NCI-H446 treated with DMSO at 0.1 percent for 48 hours (cell line): ENCODE data around the gene NANP.
A peak's percentile ranks its signal among the peaks of the same experiment; 100 is the strongest.
"Not testable (repeated sequence)": the region's sequence is repeated elsewhere in the genome, so short reads cannot be mapped to it uniquely, and the experiment has no call there.

ENCODE experiments used
- DNase-seq: peaks from one replicate; lab custom pipeline; 2025; lab: John Stamatoyannopoulos, UW

Gene NANP, protein sequence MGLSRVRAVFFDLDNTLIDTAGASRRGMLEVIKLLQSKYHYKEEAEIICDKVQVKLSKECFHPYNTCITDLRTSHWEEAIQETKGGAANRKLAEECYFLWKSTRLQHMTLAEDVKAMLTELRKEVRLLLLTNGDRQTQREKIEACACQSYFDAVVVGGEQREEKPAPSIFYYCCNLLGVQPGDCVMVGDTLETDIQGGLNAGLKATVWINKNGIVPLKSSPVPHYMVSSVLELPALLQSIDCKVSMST

DNA sequence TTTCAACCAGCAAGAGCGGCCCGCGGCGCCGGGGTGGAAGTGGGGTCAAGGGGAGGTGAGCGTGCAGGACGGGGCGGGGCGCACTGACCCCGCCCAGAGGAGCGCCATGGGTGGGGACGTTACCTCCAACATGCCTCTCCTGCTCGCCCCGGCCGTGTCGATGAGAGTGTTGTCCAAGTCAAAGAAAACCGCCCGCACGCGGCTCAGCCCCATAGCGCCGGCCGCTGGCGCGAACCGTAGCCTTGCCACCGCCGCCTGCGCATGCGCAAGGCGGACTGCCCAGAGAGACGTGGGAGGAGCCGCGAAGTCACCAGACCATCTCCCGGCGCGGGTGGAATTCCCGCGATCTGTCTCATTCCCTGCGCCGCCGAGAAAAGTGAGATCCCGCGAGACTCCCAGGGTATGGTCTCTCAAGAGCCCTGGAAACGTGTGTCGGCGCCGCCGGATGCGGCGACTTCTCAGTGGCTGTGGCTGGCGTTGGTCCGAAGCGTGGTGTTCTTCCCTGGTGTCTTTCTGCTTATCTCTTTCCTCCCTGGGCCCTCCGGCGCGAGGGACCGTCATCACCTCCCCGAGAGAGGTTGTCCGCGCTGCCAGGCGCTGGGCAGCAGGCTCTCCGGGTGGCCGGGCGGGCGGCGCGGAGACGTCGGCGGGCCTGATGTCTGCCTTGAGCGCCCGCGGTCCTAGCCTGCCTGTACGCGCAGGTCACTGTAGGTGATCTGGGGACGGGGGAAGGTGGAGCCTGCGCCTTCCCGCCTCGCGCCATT is at the start of gene NANP:
Gene NANP (minus strand): TSS at position 279 of the 764 bp plus-strand sequence. CDS start 66 bp downstream, at position 213.
- peak; percentile 97 for DNase-seq

DNA sequence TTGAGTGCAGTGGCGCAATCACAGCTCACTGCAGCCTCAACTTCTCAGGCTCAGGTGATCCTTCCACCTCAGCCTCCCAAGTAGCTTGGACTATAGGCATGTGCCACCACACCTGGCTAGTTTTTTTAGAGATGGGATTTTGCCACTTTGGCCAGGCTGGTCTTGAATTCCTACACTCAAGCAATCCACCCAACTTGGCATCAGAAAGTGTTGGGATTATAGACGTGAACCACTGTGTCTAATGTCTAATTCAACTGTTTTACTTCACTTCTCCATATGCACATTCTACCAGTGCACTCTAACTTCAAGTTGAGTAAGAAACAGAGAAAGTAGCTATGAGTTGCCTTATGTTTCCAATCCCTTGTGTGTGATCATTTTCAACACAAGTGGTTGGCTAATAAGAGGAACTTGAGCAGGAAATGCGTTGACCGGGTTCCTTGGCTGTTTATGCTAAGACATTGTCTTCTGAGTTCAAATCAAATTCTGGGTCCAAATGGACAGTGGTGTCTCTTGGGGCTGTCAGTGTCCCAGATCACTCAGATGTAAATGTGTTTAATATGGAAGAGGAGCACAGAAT is 48.9 kb upstream of the NANP start:
- DNase-seq = no peak

DNA sequence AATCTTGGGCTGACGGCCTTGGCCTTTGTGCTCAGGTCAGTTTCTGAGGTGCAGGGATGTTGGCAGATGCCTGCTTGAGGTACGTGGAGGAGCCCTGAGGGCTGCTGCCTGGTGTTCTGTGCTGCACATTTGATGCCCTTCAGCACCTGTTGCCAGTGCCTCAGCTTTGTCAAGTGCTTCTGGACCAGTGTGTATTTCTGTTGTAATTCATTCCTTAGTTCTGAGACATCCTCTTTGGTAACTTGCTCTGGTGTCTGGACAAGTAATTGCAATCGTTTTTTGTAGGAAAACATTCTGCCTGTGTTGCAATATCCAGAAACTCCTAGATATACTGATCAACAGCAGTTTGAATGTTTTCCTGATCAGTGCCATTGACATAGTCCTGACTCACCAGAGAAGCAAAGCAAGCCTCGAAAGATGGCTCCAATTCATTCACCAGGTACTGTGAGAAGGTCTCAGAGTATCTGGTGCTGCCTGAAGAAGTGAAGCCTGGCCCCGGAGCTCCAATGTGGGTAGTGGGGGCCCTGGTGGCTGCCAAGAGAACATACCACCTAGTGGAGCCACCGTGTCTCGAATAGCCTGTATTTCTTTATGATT is 46.1 kb upstream of the NANP start:
- no peak for DNase-seq

DNA sequence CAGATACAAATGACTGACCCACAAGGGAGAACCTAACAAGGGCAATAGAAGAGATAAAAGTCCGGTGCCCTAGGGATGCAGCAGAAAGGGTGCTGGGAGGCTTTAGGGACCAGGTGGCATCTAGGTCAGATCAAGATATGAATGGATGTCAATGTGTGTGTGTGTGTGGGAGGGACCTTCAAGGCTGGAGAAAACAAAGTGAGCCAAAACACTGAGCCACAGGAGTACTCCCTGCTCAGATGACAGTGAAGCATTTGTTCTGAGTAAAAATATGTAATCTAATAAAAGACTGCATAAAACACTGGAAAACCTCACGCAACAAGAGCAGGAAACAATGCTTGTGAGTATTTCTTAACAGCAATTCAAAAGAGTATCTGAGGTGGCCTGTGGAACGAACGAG is 44.6 kb upstream of the NANP start:
- DNase-seq = no peak

DNA sequence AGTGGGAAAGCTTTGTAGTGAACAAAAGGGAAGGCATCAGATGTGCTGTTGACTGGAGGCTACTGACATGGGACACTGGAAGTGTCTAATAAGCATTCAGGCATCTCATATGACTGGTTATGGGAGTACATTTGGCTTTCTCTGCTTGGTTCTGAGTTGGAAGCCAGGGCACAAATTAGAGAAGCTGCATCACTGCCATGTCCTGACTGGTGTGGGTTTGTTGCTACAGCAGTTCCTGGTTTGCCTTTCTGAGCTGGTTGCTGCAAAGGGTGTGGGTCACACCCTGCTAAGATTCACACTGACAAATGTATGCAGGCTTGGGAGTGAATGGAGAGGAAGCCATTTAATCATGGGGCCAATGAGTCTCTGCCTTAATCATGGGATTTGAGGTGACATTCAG is 36.2 kb upstream of the NANP start:
- DNase-seq = no peak

DNA sequence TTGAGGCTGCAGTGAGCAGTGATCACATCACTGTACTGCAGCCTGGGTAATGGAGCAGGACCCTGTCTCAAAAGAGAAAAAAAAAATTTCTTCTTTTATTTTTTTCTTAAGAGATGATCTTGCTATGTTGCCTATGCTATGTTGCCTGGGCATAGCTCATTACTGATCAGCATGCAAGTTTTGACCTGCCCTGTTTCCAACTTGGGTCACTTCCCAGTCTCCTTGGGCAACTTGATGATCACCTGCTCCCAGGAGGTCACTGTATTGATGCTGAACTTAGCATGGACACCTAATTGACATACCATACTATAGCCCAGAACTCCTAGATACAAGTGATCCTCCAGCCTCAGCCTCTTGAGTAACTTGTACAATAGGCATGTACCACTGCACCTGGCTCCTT is 30.7 kb upstream of the NANP start:
- DNase-seq = no peak

DNA sequence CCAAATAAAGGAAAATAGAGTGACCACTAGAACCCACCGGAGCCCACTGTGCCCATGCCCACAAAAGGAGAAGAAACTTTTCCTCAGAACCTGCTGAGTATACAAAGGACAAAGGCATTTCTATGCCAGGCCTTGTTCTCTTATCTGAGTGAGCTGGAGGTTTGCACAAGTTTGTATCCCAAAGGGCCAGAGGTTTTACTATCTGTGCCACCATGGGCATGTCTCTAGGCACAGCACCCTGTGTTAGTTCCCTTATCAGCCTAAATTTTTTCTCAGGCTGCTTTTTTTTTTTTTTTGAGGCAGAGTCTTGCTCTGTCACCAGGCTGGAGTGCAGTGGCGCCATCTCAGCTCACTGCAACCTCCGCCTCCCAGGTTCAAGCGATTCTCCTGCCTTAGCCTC is 29.1 kb upstream of the NANP start:
- DNase-seq = not testable (repeated sequence)

DNA sequence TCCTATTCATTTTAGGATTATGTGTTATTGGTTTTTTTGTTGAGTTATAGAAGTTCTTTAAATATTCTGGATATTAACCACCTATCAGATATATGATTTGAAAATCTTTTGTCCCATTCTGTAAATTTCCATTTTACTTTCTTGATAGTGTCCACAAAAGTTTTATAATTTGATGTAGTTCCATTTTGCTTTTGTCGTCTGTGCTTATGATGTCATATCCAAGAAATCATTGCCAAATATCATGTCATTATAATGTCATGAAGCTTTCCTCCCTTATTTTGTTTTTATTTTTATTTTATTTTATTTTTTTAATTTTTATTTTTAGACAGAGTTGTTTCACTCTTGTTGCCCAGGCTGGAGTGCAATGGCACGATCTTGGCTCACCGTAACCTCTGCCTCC is 21.0 kb upstream of the NANP start:
- DNase-seq = no peak

DNA sequence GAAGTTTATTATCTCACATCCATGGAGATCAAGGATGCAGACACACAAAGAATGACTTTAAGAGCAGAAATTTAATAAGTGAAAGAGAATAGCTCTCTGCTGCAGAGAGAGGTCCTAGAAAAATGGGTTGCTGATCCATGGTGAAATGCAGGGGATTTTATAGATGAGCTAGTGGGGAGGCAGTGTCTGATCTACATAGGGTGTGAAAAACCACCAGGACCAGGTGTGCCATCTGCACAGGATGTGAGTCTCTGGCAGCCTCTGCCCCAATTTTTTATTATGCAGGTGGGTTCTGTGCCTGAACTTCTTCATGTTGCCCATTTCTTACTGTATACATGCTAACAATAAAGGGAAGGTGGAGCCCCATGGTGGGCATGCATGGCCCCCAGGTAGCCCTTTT is 19.9 kb upstream of the NANP start:
- DNase-seq = no peak

DNA sequence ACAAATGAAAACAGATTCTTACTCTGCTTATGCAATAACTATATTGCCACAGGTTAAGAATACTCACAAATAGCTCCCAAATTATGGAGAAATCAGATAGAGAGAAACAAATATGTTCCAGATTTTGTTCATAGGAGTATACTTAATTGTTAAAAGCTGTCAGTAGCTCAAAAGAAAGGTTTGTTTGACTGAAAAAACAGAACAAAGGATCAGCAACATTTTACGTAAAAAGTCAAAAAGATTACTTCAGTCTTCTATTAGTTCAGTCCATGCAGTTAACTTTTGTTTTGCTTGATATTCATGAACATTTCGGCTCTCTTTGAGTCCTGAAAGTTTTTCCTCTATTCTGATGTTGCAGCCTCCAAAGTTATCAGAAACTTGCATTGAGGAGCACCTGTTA is 13.4 kb upstream of the NANP start:
- no peak for DNase-seq

DNA sequence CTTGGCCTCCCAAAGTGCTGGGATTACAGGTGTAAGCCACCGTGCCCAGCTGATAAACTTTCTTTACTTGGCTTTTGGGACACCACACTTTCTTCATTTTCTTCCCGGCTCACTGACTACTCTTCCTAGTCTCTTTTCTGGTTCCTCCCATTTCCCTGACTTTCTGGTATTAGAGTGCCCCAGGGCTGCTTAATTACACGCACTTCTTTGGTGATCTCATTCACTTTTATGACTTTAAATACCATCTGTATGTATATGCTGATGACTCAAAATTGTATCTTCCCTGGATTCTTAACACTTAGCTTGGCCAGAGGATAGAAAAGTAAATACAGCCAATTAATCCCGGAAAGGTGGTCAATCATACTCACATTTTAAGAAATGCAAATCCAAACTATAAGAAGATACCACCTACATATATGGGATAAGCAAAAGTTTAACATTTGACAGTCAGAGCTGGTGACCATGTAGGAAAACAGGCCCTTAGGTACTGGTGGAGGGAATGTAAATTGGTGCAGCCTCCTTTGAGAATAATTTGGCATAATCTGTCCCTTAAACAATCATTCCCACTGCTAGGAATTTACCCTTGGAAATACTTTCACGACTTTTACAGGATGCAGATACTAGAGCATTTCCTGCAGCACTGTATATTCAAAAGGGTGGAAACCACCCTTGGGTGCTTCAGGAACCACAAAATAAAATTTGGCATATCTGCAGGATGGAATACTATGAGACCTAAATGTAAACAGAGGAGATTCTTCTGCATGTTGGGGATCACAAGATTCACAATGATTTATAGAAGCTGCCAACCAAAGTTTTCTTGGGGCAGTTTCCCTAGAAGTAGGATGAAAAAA is 9.4 kb upstream of the NANP start:
- DNase-seq = no peak

DNA sequence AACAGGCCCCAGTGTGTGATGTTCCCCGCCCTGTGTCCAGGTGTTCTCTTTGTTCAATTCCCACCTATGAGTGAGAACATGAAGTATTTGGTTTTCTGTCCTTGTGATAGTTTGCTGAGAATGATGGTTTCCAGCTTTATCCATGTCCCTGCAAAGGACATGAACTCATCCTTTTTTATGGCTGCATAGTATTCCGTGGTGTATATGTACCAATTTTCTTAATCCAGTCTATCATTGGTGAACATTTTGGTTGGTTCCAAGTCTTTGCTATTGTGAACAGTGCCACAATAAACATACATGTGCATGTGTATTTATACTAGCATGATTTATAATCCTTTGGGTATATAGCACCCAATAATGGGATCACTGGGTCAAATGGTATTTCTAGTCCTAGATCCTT is 6.8 kb upstream of the NANP start:
- DNase-seq = not testable (repeated sequence)

DNA sequence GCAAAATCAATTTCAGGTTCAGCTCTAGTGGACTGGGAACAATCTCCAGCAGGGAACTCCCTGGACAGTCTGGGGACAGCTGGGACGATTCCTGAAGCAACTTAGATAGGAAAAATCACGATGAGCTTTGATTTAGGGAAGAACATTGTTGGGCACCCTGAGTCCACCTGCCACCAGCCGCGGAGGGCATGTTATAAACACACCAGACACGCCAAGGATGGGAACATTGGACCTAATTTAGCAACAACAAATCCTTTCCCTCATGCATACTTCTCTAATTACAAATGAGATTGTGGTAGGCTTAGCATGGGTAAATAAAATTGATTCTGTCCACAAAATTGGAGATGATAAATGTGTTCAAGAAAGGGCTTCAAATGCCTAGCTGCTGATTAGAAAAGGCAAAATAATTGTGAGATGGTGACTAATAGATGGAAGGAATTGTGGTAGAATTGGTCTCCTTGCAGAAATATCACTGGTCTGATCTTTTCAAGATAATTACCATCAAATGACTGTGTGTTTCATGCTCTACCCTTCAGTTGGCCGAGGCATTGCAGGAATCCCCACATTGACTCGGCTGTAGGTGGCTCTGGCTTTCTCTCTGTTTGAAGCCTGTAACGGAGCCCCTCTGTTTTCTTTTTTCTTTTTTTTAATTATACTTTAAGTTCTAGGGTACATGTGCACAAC is 6.1 kb upstream of the NANP start:
- DNase-seq = no peak

DNA sequence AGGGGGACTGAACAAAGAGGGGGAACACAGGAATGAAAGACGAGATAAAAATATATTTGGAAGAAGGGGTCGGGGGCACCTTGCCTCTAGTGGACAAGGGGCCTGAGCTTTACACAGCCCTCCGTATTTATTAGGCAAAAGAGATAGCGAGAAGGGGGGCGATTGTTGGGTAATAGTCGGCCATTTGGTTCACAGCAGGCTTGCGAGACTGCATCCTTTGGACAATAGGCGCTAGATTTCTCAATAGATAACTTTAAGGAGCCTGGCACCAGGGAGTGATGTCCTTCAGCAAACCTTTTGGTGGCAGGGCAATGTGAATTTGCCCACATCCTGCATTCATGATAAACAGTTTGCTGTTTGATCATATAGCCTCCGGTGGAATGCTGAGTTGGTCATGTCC is 3.0 kb upstream of the NANP start:
- DNase-seq = no peak

DNA sequence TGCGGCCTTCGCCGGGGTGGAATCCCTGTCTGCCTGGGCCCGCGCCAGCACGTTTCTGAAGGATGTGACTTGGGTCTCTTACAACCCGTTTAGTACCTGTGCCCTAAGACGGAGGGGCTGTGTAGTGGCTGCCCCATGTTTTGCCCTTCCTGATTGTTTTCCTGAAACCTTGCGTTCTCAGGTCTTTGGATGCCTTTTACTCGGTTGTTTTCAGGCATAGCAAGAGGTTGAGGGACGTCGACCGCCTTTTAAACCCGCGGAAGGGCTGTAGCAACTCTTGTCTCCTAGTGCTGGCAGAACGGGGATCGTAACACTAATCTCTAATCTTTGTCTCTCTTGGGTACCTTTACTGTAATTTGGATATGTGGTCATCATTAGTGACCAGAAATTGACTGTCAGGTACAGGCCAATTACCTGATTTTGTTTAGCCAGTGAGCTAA is 706 bp upstream of the NANP start:
- DNase-seq = no peak

DNA sequence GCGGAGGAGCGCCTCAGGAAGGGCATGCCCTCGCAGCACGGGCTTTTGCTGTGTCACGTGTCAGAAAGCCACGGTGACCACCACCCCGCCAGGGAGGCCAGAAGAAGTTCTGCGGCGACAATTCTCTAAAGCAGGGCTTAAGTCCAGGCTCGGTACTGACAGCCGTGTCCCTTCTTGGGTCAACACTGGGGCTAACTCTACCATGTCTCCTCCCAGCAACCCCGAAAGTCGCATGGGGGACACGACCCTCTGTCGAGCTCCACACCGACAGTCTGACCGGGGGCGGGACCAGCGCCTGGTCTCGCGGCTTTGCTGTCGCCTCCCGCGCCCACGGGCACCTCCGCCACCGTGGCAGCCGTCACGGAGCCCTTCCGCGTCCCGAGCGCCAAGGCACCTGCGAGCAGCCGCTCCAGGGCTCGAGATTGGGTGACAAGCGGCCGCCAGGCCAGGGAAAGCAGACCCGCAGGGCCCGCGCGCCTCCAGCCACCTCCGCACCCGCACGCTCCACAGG is 534 bp downstream of the NANP start:
- DNase-seq = no peak

DNA sequence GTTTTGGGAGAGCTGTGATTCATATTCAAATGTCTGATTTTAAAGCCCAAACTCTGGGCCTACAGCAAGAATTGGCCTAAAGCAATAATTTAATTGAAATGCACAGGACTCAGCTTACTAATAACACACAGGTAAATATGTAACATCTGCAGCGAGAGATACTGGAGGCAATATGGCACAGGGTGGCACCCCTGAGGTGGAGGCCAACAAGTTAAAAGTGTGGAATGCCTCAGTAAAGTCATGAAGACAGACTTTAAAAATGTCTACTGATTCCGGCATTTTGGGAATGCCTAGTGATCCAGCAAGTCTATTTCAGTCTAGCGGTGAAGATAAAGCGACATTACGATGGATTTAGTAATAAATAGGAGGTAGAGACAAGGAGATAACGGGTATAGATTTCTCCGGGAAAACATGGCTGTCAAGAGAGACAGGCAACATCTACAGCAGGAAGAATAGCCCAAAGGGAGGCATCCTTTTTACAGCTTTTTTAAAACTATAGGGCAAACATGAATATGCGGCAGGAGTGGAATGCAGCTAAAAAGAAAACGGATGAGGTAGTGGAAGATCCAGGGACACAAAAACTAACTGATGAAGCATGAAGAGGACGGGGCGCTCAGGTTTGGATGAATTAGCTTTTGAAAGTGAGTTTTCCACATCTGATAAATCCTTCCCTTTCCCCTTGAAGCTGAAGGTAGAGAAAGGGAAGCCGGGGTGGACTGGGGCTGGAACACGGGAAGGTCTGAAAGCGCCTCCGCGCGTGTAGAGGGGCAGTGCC is 1.2 kb downstream of the NANP start:
- DNase-seq = no peak

DNA sequence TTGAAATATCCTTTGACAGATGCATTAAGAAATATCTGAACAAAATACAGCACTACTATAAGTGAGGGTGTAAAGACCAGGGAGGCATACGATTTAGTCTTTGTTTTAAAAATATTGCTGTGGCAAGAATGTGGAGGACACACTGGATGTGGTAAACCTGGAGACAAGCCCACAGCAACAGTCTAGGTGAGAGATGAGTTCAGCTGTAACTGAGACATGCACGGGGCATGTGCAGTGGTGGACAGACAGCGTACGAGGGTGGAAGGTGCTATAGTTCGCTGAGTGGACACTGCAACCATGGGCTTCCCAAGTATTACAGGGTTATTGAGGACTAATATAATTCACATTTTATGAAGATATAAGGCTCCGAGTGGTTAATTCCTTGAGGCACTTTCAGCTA is 1.8 kb downstream of the NANP start:
- no peak for DNase-seq

DNA sequence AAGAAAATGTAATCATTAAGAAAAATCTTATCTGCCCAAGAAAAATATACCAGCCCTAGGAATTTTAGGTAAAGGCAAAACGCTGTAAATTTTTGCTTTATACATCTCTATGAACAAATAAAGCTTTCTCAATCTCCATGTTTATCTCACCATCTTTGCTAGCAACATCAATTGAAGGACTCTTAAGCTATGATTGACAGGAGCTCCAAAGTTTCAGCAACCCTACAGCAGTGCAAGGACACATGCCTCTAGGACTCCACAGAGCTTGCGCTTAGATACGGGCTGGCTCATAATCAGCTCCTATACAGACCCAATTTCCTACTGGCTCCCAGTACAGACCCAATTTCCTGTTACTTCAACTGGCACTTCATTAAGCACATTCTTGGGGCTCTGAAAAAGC is 4.3 kb downstream of the NANP start:
- no peak for DNase-seq

DNA sequence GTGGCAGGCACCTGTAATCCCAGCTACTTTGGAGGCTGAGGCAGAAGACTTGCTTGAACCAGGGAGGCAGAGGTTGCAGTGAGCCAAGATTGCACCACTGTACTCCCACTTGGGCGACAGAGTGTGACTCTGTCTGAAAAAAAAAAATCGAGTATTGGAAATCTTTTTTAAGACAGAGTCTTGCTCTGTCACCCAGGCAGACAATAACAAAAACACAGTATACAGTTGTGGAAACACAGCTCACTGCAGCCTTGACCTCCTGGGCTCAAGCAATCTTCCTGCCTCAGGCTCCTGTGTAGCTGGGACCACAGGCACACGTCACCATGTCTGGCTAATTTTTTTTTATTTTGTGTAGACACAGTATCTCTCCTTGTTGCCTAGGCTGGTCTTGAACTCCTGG is 15.0 kb downstream of the NANP start:
- no peak for DNase-seq
